GM18526 (cell line): ENCODE data around the gene COCH.

ENCODE experiments used
- POLR2A ChIP-seq: IDR thresholded peaks from 3 replicates; pipeline ENCODE4 v1.6.1; 2011; ENCODE audit not compliant: insufficient read length; ENCODE audit errors: extremely low read depth

The COCH gene

GRCh38 chr14:30869551-30870155 lies 4.7 kb upstream of the COCH start:
- TF ChIP-seq POLR2A, result no peak

GRCh38 chr14:30872602-30873001 lies 1.8 kb upstream of the COCH start:
- TF ChIP-seq POLR2A, result no peak

DNA sequence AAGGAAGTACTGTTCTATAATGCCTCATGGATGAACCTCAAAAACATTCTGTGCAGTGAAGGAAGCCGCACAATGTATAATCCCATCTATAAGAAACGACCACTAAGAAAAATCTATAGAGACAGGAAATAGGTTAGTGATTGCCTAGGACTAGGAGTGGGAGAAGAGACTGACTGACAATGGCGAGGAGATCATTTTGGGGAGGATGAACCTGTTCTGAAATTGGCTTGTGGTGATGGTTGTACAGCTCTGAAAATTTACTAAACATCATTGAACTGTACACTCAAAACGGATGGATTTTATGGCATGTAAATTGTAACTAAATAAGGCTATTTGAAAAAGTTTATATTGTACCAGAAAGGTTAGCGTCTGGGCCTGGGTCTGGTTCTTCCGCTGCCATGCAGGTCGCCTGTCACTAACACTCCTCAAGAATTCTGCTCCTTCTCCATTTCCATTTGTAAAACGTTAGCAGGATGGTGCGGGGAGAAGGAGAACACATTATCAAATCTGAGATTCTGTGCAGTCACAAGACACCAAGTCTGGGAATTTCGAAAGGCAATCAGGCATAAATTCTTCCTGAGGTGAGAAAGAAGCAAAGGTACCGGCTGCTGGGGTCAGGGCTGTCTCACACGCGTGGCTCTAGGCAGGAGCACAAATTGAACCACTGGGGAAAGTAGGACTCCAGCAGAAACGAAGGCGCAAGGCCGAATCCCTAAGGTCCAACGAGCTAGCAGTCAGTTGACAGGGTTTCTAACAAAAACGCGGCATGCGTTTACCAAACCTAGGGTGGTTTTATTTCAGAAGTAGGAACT lies 845 bp upstream of the COCH start:
- TF ChIP-seq POLR2A, result no peak

DNA sequence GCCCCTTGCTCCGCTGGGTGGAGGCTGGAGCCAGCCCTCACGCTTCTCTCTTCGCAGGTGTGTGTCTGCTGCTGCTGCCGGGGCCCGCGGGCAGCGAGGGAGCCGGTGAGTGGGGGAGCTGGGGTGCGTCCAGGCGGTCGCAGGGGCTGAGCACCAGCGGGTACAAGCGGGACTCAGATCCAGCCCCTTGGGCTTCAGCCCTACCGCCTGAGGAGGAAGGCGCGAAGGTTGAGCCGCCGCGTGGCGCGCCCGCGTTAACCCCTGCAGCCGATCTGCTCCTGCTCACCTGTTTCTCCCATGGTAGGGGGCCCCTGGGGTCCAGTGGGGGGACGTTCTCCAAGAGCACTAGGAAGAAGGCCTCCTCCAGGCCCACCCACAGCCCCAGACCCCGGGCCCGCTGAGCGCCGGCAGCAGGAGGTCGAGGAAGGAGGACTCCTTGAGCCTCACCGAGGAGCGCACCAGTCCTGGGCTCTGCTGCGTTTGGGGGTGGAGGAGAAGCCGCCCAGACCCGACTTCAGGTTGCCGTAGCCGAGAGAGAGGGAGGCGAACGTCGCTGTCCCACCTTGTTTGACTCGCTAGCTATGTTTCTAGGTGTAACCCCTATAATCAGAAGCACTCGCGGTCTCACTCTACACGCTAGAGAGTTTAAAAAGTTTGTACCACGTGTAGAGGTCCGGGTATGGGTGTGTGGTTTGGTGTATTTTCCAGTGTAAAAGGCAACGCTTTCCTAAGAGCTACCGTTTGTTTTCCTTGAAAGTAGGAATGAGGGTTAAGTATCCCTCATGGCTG lies 834 bp downstream of the COCH start:
- TF ChIP-seq POLR2A, result no peak

- no peak for TF ChIP-seq POLR2A
These were observed 1.4 kb downstream of the COCH start for GRCh38 chr14:30875788-30876053.

DNA sequence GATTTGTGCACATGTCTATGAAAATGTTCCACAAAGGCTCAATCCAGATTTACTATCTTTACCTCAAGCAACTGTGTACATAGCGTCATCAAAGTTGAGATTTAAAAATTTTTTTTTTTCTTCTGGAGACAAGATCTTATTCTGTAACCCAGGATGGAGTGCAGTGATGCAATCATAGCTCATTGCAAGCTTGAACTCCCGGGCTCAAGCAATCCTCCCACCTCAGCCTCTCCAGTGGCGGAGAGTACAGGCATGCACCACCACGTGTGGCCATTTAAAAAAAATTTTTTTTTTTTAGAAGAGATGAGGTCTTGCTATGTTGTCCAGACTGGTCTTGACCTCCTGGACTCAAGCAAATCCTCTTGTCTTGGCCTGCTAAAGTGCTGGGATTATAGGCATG lies 2.3 kb downstream of the COCH start:
- TF ChIP-seq POLR2A, result no peak

DNA sequence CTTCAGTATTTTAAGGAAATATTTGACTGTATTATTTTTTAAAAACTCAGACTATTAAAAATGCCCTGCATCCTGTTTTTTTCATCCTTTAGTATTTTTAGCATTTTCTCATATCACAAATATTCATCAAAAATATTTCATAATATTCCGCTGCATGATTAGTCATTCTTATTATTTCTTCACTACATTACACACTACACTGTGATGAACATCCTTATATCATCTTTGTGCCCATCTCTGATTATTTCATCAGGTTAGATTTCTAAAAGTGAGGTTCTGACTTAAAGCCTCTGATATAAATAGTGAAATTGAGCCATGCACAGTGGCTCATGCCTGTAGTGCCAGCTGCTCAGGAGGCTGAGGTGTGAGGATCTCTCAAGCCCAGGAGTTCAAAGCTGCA lies 8.1 kb downstream of the COCH start:
- TF ChIP-seq POLR2A, result no peak

- no peak for TF ChIP-seq POLR2A
These were observed 9.3 kb downstream of the COCH start for GRCh38 chr14:30883508-30884294.

DNA sequence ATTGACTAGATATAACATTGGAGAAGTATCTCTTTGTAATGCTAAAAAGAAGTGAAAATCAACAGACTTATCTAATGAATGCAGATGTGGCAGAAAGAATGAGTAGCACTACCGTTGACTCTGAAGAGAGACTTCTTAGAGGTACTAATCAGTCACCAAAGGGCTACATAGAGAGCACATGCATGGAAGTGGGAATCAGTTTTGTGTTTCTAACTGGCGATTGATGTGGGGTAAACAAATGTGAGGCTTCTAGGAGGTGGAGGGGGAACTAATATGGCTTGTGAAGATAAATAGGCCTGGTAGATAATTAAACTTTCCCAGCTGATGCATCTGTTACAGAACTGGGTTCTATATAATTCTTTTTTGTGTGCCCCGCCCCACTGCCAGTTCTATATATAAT lies 10.5 kb downstream of the COCH start:
- TF ChIP-seq POLR2A, result no peak

GRCh38 chr14:30885840-30886740 lies 11.7 kb downstream of the COCH start:
- TF ChIP-seq POLR2A, result no peak

DNA sequence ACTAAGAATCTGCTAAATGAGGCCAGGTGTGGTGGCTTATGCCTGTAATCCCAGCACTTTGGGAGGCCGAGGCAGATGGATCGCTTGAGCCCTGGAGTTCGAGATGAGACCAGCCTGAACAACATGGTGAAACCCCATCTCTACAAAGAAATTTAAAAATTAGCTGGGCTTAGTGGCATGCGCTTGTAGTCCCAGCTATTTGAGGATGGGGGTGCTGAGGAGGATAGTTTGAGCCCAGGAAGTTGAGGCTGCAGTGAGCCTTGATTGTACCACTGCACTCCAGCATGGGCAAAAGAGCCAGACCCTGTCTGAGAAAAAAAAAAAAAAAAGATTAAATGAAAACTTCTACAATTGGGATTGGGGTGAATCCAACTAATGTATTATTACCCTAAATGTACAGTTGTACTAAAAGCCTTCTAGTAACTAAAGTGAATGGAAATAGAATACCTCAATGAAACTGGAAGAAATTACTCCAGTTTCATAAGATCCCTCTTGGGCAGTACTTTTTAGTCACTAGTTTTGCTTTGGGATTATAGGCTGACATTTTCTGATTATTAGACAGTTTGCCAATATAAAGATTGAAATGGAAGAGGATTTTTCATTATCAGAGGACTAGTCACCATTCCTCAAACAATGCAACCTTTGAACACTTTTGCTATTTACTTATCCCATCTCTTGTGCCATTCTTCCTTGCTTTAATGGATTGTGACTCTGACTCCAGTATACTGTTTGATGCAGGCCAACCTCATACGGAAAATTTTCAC lies 14.3 kb downstream of the COCH start:
- TF ChIP-seq POLR2A, result no peak

DNA sequence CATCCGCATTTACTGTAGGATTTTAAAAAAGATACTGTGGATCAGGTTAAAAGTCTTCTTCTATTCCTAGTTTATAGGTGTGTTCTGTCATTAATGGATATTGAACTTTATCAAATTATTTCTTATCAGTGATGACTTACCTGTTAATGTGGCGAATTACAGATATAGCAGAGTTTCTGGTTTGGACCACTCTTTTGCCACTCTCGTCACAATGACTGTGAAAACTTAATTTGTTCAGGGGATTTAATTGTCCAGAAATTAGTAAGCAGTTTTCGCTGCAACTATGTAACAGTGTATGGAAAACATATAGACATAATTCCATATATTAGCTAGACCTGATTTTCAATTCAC lies 14.9 kb downstream of the COCH start:
- no peak for TF ChIP-seq POLR2A

DNA sequence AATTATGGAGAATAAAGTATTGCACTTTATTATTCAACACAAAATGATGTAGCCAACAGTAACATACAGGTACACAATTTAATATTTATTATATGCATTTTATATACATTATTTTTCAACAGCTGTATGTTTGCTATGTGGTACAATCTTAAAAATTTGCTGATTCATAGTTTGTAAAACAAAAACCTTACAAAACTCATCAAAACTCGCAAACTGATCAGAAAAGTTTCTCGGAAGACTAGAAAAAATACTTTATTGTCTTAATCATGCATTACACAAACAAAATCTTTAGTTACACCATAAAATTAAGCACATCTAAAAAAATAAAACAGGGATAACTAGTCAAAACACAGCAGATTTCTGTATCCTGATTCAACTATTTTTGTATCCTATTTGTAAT lies 19.5 kb downstream of the COCH start:
- TF ChIP-seq POLR2A, result no peak

DNA sequence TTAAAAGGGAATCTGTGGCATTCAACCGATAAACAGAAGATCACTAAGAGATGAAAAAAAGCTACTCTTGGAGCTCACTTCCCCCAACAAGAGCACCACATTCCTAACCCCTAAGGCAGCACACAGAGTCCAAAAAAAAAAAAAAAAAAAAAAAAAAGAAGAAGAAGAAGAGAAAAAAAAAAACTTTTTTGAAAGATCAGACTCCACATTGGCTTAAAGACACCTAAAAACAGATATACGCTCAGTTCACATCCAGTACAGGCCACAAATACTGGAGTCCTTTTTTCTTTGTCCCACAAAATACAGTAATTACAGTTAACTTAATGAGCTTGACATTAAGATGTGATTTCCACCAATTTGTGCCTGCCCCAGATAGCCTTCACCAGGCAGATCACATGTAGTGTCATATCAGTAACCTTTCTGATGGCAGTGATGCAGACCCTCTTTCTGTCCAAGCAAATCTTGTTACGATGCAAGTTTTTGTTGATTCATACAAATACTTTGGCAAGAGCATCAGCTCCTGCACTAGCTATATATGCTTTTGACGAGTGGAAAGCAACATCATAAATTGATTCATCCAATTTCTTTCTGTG lies 20.7 kb downstream of the COCH start:
- TF ChIP-seq POLR2A, result no peak

DNA sequence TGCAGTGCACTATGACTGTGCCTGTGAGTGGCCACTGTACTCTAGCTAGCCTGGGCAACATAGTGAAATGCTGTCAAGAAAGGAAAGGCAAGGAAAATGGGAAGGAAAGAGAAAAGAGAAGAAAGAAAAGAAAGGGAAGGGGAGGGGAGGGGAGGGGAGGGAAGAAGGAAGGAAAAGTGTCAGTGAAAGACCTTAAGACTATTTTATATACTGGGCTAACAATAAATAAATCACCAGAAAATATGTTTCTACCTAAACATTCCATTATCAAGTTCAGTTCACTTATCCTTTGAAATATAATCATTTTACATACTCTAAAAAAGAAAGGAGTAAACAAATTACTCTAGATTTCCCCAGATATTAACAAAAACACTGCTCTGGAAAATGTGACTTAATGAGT lies 22.1 kb downstream of the COCH start:
- TF ChIP-seq POLR2A, result no peak
